GM19328 (cell line): Measurements from ENCODE around the gene TP53AIP1.

Experiments used
- ATAC-seq: cut with Tn5 transposase; IDR thresholded peaks from one replicate; pipeline ENCODE4 v1.9.1; 2021; ENCODE audit warnings: mild to moderate bottlenecking, moderate library complexity; ENCODE audit not compliant: unreplicated experiment

The TP53AIP1 gene

DNA sequence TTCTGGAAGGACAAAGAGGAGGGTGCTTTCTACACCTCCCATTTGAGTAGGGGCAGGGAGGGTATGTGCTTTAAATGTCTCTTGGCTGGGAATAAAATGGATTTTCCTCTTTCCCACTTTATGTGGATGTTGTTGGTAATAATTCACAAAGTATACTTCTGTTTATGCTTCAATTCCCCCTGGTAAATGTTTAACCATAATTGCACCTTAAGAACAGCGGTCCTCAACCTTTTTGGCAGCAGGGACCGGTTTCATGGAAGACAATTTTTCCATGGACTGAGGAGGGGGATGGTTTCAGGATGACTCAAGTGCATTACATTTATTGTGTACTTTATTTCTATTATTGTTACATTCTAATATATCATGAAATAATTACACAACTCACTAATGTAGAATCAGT lies 4.0 kb upstream of the TP53AIP1 start:
- ATAC-seq, result no peak

DNA sequence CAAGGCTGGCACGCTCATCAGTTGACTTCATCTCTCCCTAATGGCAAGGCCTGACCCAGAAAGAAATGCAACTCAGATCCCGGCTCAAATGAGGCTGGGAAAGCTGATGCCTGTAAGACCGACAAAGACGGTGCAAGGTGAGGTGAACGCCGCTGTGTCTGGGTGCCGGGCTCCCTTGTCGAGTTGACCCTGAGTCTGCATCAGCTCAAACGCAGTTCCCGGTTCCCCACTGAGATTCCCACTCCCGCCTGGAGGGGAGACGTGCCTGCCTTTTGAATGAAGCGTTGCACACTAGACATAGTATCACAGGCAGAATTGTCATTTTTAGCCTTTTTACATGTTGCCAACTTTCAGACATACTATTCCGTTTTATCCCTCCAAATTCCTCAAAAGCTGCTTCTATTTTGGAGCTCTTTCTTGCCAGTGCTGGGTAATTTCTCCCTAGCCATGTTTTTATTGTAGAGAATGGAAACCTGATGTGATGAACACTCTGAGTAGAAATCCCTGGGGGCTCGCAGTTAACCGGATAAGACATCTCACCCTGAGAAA lies 831 bp upstream of the TP53AIP1 start:
- no peak for ATAC-seq

DNA sequence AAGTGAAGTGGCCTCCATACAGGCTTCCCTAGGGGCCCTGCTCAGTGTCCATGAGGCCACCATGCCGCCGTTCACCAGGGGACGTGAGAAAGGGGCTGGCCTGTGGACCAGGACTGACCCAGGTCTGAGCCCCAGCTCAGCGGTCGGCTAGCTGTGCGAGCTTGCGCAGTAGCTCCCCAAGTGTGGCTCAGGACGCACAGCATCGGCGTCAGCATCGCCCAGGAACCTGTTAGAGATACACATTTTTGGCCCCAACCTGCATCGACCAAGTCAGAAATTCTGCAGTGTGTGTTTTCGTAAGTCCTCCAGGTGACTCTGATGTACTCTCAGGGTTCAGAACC lies 429 bp downstream of the TP53AIP1 start:
- ATAC-seq, result no peak

DNA sequence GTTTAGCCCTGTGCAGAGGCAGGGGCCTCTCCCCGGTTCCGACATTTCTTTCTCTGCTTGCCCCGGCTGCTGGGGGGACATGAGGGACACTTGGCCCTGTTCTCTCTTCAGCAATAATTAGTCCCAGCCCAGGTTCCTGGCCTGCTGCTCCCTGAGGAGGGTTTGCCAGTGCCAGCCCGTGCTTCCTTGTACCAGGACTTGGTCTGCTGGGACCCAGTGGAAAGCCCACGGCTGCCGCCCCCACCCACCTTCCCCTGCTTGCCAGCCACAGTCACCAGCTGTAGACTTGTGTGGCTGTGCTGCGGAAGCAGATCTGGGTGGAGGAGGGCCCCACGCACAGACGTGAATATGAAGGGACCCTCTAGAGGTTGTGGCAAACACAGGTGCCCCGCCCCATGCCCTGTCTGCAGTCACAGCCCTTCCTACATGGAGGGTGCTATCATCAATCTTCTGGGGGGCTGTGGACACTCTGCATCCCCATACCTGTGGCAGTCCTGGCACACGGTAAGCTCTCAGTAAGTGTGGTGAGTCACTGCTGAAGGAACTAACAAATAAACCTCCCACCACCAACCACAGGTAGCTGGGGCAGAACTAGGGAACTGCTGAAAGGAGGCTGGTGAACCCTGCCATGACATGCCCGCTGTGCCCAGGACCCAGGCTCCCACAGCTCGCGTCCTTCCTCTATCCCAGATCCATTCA lies 949 bp downstream of the TP53AIP1 start:
- ATAC-seq, result no peak

DNA sequence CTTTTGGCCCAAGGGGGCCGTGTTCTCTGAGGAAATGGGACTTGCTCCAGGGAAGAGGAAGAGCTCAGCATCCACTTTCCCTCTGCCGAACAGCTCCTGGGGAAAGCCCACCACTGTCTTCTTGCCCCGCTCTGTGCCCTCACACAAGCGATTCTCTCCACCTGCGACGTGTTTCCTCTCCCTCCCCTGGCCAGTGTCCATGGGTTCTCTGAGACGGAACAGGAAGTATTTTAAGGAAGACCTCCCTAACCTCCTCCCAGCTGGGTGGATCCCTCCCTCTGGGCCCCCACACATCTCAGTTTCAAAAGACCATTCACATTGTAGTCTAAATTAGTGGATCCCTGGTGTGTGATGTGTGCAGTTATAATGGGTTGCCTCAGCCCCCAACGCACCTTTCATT lies 1.6 kb downstream of the TP53AIP1 start:
- ATAC-seq, result no peak

DNA sequence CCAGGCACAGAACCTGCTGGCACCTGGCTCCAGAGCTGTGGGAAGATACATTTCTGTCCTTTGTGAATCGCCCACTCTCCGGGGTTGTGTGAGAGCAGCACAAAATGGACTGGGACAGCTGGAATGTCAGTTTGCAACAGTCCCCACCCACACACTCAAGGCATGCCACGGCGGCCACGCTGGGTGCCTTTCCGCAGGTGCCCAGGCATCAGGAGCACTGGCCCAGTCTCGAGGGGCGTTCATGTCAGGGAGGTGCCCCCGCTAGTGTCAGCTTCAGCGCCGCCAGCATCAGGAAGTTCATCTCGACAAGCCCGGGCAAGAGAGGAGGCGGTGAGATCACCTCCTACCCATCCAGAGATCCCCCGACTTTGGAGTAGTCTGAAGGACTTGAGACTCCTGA lies 2.1 kb downstream of the TP53AIP1 start:
- ATAC-seq, result no peak

DNA sequence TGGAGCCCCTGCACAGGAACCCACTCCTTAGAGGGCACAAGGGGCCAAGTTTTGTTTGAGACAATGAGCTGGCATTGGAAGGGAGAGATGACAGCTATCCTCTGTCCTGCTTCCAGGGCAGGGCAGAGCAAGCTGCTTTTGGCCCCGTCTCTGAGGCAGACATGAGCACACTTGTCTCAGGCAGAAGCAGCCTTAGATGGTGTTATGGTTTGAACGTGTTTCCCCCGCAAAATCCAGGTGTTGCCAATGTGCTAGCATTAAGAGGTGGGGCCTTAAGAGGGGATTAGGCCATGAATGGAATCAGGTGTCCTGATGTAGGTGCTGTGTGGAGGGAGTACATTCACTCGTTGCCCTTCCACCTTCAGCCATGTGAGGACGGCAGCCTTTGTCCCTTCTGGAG lies 2.5 kb downstream of the TP53AIP1 start:
- no peak for ATAC-seq

DNA sequence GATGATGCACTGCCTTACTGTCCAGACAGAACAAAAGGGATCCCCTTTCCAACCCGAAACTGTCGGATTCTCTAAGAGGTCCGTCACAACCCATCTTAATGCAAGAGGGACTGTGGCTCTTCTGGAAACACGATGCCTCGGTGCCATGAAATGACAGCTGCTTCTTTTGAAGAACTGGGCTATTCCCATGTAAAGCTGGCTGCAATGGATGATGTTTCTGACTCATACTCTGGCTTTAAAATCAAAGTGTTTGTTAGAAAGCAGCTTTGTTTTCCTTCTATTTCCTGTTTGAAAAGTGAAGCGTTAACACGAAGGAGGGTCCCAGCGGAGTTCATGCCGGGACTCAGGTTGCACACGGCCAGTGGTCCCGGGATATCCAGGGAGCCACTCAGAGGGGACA lies 3.1 kb downstream of the TP53AIP1 start:
- no peak for ATAC-seq

DNA sequence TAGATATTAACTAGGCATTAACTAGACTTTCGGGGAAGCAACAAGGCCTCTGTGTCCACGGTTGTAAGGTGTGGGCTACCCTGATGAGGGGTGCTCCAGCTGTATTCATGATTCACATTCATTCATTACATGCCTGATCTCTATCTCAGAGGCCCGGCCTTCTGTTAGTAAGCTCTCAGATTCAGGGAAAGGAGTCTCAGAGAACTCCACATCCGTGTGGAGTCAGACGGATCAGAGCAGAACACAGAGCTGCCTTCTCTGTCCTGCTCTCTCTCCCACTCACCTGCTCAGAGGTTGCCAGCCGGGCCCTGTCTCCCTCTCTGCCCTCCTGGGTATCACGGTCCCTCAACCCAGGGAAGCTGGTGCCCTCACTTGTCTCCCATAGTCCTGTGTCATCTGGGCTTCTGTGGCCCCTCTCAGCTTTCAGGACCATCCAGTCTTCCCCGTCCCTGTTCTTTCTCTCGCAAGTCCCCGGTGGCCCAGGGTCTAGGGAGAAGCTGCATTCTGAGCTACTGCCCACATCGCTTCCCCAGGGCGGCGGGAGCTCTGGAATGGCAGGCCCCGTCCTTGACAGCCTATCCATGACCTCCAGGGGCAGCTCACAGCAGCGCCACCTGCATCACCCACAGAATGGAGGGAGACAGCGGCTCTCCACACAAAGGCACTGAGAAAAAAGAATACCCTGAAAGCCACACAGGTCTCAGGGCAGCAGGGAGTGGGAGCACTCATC lies 4.3 kb downstream of the TP53AIP1 start:
- no peak for ATAC-seq

DNA sequence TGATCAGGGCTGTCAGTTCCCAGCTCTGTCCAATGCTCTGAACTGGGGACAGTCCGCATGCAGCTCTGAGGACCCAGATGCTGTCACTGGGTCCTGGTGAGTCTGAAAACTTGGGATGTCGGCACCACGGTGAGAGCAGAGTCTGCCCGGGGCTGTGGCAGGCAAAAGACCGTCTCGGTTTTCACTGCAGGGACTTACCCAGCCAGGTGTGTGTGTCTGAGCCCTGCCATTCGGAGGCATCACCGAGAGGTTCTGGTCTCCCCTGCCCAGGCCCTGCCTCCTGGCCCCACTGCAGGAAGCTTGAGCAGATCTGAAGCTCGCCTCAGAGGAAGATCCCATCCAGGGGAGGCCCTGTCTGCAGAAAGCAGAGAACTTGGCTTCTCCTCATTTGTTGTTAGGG lies 5.2 kb downstream of the TP53AIP1 start:
- ATAC-seq, result no peak

DNA sequence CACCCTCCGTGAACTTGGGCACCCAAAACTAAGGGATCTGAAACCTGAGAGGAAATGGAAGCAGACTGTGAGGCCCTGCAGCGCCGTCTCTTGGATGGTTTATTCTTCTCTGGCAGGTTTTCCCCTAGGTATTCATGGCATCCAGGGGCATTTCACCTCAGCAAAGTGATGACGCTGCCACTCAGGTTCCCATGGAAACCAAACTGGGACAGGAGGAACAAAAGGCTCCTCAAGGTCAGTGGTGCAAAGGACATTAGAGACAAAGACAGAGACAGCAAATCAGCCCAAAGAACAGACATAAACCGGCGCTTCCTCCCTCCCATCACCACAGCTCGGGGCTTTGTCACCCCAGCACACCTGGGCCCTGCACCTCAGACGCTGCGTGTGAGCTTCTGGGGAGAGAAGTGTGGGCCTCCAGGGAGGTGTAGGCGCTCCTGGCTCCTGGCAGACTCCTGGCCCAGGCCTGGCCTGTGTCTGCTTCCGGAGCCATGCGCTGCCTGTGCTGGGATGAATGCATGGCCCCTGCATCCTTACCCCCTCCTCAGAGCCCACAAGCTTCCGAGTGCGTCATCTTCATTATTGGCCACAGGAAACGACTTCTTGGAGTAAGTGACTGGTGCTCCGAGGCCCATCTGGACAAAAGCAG lies 5.9 kb downstream of the TP53AIP1 start:
- no peak for ATAC-seq

DNA sequence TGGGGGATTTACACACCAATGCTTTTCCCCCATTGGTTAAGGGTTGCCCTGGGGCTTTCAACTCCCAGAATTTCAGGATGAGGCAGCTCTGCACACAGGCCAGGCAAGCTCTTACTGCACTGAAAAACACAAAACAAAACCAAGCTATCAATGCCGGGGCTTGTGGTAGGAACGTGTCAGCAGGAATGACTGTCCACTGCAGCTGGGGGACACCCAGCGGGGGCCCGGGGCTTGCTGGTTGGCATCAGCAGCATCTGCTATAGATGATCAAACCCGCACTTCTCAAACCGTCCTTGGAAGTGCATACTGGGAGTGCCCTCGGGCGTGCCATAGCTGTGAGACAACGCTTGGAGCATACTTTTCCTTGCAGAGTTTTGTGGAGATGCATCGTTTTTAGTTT lies 7.7 kb downstream of the TP53AIP1 start:
- no peak for ATAC-seq

DNA sequence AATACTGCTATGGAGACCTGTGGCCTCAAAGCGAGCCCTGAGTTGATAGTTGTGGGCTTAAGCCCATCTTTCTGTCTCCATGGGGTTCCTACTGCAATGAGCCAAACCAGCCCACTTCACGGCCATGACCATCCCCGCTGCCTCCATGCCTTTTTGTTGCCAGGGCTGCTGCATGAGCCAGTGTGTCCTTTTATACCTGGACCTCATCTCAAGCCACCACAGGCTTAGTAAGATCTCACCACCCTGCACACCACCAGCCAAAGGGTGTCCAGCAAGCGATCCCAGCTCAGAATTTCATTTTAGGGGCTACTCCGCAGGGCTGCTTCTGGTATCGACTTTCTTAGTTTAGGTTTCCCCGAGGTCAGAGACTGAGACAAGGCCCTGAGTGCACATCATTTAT lies 8.3 kb downstream of the TP53AIP1 start:
- no peak for ATAC-seq

DNA sequence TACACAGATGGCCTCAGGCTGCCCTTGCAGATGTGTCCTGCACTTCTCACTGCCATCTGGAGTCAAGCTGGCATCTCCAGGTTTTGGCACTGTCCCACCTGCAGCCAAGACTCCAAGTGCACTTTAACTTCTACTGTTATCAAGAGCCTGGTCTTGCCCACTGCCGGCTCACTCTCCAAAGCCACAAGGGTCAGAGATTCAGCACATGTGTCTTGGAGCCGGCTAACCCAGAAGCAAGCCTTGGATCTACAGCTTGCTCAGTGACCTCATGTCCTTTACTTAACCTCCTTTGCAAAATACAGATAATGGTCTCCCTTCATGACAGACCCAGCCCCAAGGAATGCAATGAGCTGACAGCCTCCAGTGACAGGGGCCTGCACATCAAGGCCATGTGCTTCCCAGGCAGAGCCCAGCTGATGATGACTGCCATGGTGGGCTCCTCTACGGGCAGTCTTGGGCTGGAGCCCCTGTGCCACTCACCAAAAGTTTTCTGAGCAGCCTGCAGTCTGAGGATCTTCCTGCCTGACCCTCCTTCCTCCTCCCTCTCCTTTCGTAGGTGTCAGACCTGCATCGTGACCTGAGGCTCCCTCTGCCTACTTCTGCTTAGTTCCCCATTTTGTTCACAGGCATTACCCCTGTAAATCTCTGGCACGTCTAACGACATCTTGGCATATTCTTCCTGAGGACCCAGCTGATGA lies 9.0 kb downstream of the TP53AIP1 start:
- ATAC-seq, result no peak

DNA sequence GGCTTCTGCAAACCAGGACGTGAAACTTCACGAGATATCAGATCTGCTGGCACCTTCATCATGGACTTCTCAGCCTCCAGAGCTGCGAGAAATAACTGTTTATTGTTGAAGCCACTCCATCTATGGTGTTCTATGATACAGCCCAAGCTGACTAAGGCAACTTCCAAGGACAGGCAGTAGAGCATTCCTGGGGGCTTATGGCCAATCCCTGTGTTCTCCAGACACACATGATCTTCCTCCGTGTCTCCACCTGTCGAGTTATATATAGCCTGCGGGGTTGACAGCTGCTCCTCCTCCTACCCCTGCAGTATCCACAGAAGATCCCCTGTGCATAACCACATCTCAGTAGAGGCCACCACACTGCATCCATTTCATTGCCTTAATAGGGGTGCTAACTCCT lies 11.0 kb downstream of the TP53AIP1 start:
- ATAC-seq, result no peak

DNA sequence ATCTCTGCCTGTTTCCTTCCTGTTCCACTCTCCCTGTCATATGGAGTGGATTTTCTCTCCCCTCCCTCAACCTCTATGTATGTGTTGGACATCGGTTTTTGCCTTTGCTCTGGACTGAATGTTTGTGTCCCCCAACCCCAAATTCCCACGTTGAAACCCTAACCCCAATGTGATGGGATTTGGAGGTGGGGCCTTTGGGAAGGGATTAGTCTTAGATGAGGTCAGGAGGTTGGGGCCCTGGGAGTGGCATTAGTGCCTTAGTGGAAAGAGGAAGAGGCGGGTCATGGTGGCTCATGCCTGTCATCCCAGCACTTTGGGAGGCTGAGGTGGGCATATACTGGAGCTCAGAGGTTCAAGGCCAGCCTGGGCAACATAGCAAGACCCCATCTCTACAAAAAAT lies 11.6 kb downstream of the TP53AIP1 start:
- ATAC-seq, result no peak

DNA sequence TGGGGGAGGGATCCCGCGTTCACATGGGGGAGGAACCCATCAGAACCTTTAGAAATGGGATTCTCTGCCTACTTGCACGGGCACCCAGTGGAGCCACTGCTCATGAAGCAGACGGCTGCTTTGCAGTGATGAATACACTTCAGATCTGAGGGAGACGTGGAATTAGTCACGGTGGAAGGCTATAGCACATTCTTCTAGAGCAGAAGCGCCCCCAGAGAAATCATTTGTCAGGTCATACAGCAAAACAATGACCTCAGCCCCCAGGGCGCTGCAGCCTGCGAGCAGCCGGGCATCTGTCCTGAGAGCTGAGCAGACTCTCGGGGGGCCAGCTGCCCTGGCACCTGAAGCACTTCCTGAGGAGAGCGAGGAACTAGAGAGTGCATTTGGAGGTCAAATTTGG lies 12.7 kb downstream of the TP53AIP1 start:
- ATAC-seq, result no peak

DNA sequence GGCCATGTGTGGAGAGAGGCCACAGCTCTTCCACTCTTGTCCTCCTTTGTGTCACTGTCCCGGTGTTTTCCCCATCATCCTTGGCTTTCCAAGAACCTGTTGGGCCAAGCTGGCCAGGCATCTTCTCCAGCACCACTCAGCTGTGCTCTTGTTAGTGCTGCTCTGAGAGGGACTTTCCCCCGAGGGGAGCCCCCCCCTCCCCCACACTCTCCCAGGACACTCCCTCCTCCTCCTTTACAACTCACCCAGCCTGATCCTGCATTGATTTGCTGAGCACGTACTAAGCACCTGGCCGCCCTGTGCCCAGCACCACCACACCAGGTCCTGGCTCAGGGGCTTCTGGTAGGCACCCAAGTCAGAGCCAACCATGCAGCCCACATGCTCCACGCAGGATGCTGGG lies 13.2 kb downstream of the TP53AIP1 start:
- ATAC-seq, result no peak

DNA sequence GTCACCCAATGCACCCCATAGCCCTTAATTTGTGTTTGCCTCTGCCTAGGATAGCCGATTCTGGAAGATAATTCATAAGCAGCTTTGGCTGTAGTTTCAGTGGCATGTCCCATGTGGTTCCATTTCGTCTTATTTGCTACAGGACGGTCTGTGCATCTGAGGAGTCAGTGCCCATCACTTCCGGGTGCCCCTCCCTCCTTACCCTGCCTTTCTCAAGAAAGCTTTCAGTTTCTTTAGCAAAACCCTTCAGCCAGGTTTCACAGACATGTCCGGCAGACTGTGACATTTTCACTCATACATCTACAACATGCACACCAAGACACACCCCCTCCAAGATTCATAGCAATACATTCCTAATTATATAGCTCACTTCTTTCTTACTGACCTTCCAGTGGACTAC lies 14.3 kb downstream of the TP53AIP1 start:
- peak; percentile 90 for ATAC-seq

DNA sequence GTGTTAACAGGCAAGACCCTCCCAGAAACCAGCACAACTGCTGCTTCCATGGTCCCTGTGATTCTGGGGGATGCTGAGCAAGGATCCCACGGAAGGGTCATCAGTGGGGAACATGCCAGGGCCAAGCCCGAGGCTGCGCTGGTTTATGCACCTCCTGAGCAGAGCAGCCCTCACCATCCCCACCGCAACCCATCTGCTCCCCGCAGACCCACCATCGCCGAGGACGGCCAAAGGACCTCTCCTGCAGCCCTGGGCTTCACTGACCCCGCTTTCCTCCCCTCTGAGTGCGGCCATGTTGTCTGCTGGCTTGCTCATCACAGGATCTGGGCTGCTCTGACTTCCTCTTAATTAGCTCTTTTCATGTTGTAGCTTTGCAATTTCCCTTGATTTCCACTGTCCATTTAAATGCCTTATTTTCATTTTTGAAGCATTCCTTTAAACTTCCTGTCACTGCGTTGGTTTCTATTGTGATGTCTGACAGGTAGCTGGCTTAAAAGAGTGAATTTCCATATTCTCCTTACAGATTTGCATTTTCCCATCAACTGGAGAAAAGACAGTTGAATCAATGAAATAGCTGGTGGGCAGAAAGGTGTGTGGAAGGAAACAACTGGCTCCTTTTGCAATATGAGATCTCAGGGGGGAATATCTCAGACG lies 14.9 kb downstream of the TP53AIP1 start:
- ATAC-seq, result no peak

DNA sequence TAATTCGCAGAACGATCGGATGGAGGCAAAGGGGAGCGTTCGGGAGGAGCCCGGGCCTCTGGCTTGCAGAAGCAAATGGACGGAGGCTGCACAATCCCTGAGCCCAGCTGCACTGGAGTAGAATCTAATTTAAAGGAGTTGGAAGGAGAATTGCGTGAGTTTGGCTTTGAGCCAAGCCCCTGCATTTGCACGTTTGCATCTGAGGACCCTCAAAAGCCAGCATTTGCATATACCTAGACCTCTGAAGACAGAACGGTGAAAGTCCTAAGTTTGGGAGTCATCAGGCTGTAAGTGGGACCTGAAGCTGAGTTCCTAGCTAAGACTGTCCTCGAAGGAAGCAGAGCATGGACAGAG lies 15.6 kb downstream of the TP53AIP1 start:
- no peak for ATAC-seq
